Spleen (tissue), 11 donors: ENCODE measurements around the gene ABLIM2. TPM values are rescaled to one million over a fixed set of nuclear protein-coding genes. Genes with fewer than 3 reads are reported as not detected.

Experiments
- DNase-seq: peaks from one replicate; pipeline ENCODE4 v3.0.0-alpha.2; 2020
- H3K27ac ChIP-seq, 8 donors: fragments of 200-600 bp; sonication (generic) in 7 of 8; 1 replicate in 4 of 8; 2 replicates in 4 of 8; pipeline versions ENCODE4 v1.5.0 to v1.8.0; 2016 to 2021; ENCODE audit warnings: inconsistent platforms in 4 of 8, mild to moderate bottlenecking in 4 of 8, moderate library complexity in 1 of 8
- H3K27me3 ChIP-seq, 7 donors: fragments of 200-600 bp; sonication (generic) in 6 of 7; replicated peaks in 1 of 7; 1 replicate in 4 of 7; 2 replicates in 3 of 7; pipeline versions ENCODE4 v1.5.0 to v1.8.0; 2016 to 2021; ENCODE audit warnings: inconsistent platforms in 3 of 7, mild to moderate bottlenecking in 1 of 7
- H3K36me3 ChIP-seq, 6 donors: fragments of 200-600 bp; sonication (generic) in 5 of 6; 1 replicate in 4 of 6; 2 replicates in 2 of 6; pipeline versions ENCODE4 v1.5.0 to v1.8.0; 2016 to 2021; ENCODE audit warnings: inconsistent platforms in 2 of 6
- H3K4me1 ChIP-seq, 6 donors: fragments of 200-600 bp; sonication (generic) in 5 of 6; 1 replicate in 3 of 6; 2 replicates in 3 of 6; pipeline versions ENCODE4 v1.5.0 to v1.8.0; 2016 to 2021; ENCODE audit warnings: inconsistent platforms in 3 of 6
- H3K4me3 ChIP-seq, 8 donors: fragments of 200-600 bp; sonication (generic) in 7 of 8; 1 replicate in 4 of 8; 2 replicates in 4 of 8; pipeline versions ENCODE4 v1.5.0 to v1.8.0; 2016 to 2021; ENCODE audit warnings: inconsistent platforms in 4 of 8, mild to moderate bottlenecking in 4 of 8, moderate library complexity in 2 of 8
- H3K9me3 ChIP-seq, 8 donors: fragments of 200-600 bp; sonication (generic) in 7 of 8; 1 replicate in 4 of 8; 2 replicates in 4 of 8; pipeline versions ENCODE4 v1.5.0 to v1.8.0; 2016 to 2021; ENCODE audit warnings: inconsistent platforms in 4 of 8
- CTCF ChIP-seq, 11 experiments: fragments of 200-600 bp in 7 of 11; fragments of 450-650 bp in 4 of 11; sonication (generic) in 4 of 11; IDR thresholded peaks in 8 of 11; conservative IDR thresholded peaks in 3 of 11; 1 replicate in 7 of 11; 2 replicates in 4 of 11; pipeline versions ENCODE4 v1.4.0 to v1.8.0; 2016 to 2021; ENCODE audit warnings: antibody characterized with exemption in 11 of 11, inconsistent platforms in 4 of 11, mild to moderate bottlenecking in 1 of 11
- POLR2A ChIP-seq, 3 donors: fragments of 450-650 bp; IDR thresholded peaks; one replicate each; pipeline ENCODE4 v1.5.1; 2017; ENCODE audit warnings: antibody characterized with exemption in 3 of 3, mild to moderate bottlenecking in 1 of 3
- POLR2AphosphoS5 ChIP-seq, 3 donors: sonication (generic); formaldehyde crosslinking; IDR thresholded peaks; one replicate each; pipeline ENCODE4 v1.5.1; 2017; ENCODE audit warnings: antibody characterized with exemption in 3 of 3
- WGBS, 5 donors: extraction: QIAGEN DNeasy Blood & Tissue Kit in 3 of 5; methylation state at CpG; one replicate each; pipeline versions ENCODE4 v1.1.5 to v1.1.7; 2013 to 2018; 5-methylcytosine and 5-hydroxymethylcytosine counted together
- intact Hi-C: fragments of 100-400 bp; cut with DNase I; formaldehyde crosslinking; loops from one replicate; pipeline ENCODE4 v1.15.0; 2023; ENCODE audit warnings: low total_unique reads
- polyA plus RNA-seq, 3 donors: library from polyadenylated mRNA; stranded (reverse); fragments of 200-250 nt; gene quantifications; one replicate each; pipeline ENCODE4 v1.2.1, GENCODE V29; 2013
- total RNA-seq, 7 donors: library from RNA; depleted of rRNA in 3 of 7; stranded (reverse); fragments of >200 nt in 3 of 7; fragmentation: NEBNext Ultra II Directional in 4 of 7; extraction: Animal tissue kit (Norgen Biotek cat#: 25700) in 4 of 7; gene quantifications; one replicate each; pipeline versions ENCODE4 v1.1.0 to v1.2.1, GENCODE V29; 2016 to 2021
- donor health status: healthy with polysubstance abuse.
- donor health status: DM: no; HTN: no; CAD: no; lungs with moderate emphysema.
- donor health status: DM: no; HTN: no; CAD: no.
- donor health status: Bipolar disorder and iron deficiency.
- donor health status: healthy.
- donor health status: DM: no; HTN: no; CAD: no.
- donor health status: DM: yes; HTN: yes; CAD: no.

ABLIM2 gene
- total and polyA plus RNA-seq, 10 donors, result 11.8 to 127 (median 62.8) TPM

GRCh38 chr4:7999279-7999678 is 159.3 kb downstream of the ABLIM2 start:
- Histone ChIP-seq H3K4me1 (no peaks in the 10 kb centered on the region), H3K27ac (no peak overlapping the region), H3K36me3 (peaks cover 0 to 59% (median 4%) of the 10 kb centered on the region in 6 donors), H3K27me3 (no peaks in the 10 kb centered on the region), H3K9me3 (peaks cover 0 to 2% (median 0%) of the 10 kb centered on the region in 8 donors), H3K4me3 (no peak overlapping the region)
- WGBS, 5 donors, result 88 to 96% (median 95%) methylated on average over 7 of the region's 7 CpGs
- no peak for DNase-seq
- intact Hi-C loops, result no loop called here
- TF ChIP-seq POLR2AphosphoS5 (IDR thresholded peaks at IDR 0.05) (peak in 1 of 3 donors; percentile 18), CTCF (IDR thresholded peaks at IDR 0.05 in 8 of 11, conservative IDR thresholded peaks at IDR 0.05 in 3 of 11) (no peak)

GRCh38 chr4:7998447-7998846 is 160.2 kb downstream of the ABLIM2 start:
- peaks cover 0 to 2% (median 0%) of the 10 kb centered on the region in 8 donors for H3K9me3 ChIP-seq
- no peaks in the 10 kb centered on the region for H3K27me3 ChIP-seq
- H3K4me1 ChIP-seq, result peaks cover 0 to under 1% (median 0%) of the 10 kb centered on the region in 6 donors
- 58 to 90% (median 84%) methylated on average over 2 to 8 of the region's 8 CpGs for WGBS, 5 donors
- TF ChIP-seq CTCF (IDR thresholded peaks at IDR 0.05 in 8 of 11, conservative IDR thresholded peaks at IDR 0.05 in 3 of 11) (no peak), POLR2AphosphoS5 (IDR thresholded peaks at IDR 0.05) (peak in 1 of 3 donors; percentile 20)
- DNase-seq, result no peak
- peaks cover 0 to 51% (median 3%) of the 10 kb centered on the region in 6 donors for H3K36me3 ChIP-seq
- intact Hi-C loops, result no loop called here
- H3K4me3 ChIP-seq, result no peak overlapping the region
- no peak overlapping the region for H3K27ac ChIP-seq

DNA sequence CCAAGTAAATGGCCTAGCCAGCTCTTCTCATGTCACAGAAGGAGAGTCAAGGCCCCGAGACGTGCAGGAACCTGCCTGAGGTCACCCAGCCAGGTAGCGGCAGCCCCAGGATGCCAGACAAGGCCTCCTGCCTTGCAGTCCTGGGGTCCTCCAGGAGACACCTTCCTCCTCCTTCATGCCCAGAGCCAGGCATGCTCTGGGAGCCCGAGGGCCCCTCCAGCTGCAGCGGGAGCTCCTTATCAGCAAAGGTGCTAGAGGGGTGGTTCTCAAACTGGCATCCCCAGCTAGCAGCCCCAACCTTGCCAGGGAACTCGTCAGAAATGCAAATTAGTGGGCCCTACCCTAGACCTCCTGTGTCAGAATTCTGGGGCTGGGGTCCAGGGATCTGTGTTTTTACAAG is 162.7 kb downstream of the ABLIM2 start:
- Histone ChIP-seq H3K27me3 (no peaks in the 10 kb centered on the region), H3K9me3 (peaks cover 0 to 2% (median 0%) of the 10 kb centered on the region in 8 donors), H3K36me3 (peaks cover 0 to 49% (median 3%) of the 10 kb centered on the region in 6 donors), H3K27ac (no peak overlapping the region), H3K4me3 (no peak overlapping the region), H3K4me1 (peaks cover 0 to 4% (median 0%) of the 10 kb centered on the region in 6 donors)
- no peak for DNase-seq
- 78 to 89% (median 80%) methylated on average over 4 to 6 of the region's 6 CpGs for WGBS, 5 donors
- TF ChIP-seq POLR2A (IDR thresholded peaks at IDR 0.05) (no peak), POLR2AphosphoS5 (IDR thresholded peaks at IDR 0.05) (no peak), CTCF (IDR thresholded peaks at IDR 0.05 in 8 of 11, conservative IDR thresholded peaks at IDR 0.05 in 3 of 11) (no peak)
- intact Hi-C loops, result no loop called here

DNA sequence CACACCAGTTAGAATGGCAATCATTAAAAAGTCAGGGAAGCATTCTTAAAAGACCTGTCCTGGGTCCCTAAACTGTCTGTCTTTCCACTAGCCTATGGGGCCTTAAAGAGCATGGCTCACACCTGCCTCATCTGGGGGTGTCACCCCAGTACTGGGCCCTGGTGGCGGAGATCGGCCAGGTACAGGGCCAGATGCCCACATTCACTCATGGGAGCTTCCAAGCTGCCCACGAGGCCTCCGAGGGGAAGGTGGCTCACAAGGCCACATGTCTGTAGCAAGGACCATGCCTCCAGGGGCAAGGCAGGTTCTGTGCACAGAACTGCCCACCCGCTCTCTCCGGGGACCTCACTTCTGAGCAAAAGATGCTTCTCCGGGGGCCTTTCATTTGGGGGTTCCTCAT is 163.5 kb downstream of the ABLIM2 start:
- DNase-seq, result no peak
- TF ChIP-seq POLR2A (IDR thresholded peaks at IDR 0.05) (no peak), CTCF (IDR thresholded peaks at IDR 0.05 in 8 of 11, conservative IDR thresholded peaks at IDR 0.05 in 3 of 11) (no peak), POLR2AphosphoS5 (IDR thresholded peaks at IDR 0.05) (no peak)
- Histone ChIP-seq H3K27me3 (no peaks in the 10 kb centered on the region), H3K4me1 (peaks cover 0 to 4% (median 0%) of the 10 kb centered on the region in 6 donors), H3K36me3 (peaks cover 0 to 49% (median 3%) of the 10 kb centered on the region in 6 donors), H3K9me3 (peaks cover 0 to 4% (median 1%) of the 10 kb centered on the region in 8 donors), H3K27ac (no peak overlapping the region), H3K4me3 (no peak overlapping the region)
- intact Hi-C loops, result no loop called here
- WGBS, 5 donors, result 81 to 93% (median 87%) methylated on average over 7 of the region's 7 CpGs
